IMR-90 (cell line): ENCODE measurements around the gene OXCT2. TPM values are rescaled to one million over a fixed set of nuclear protein-coding genes. Genes with fewer than 3 reads are reported as not detected.

Source experiments
- ATAC-seq: fragments of 200-7000 bp; cut with Tn5 transposase; 2 replicates; pipeline ENCODE4 v1.9.1; 2020; ENCODE audit warnings: low read depth, mild to moderate bottlenecking, moderate library complexity
- BruUV-seq: library from RNA; stranded (reverse); fragments of 400-500 nt; replicated peaks from 2 replicates; lab custom pipeline; 2021; lab: Mats Ljungman, UMichigan
- CTCF ChIA-PET: fragments of 300-600 bp; formaldehyde crosslinking; extraction: SDS; loops from one replicate; lab custom pipeline; 2021; ENCODE audit warnings: antibody characterized with exemption; lab: Yijun Ruan, JAX
- POLR2A ChIA-PET: fragments of 300-600 bp; sonication (Branson Sonifier 250); formaldehyde crosslinking; loops from one replicate; lab custom pipeline; 2022; ENCODE audit warnings: antibody characterized with exemption; ENCODE audit not compliant: unreplicated experiment; lab: Charles Lee
- DNase-seq: peaks from one replicate; pipeline ENCODE4 v3.0.0; 2013
- H2AFZ ChIP-seq: replicated peaks from 2 replicates; pipeline ENCODE3; 2013; ENCODE audit warnings: low read length, mild to moderate bottlenecking; ENCODE audit not compliant: poor library complexity
- H2AK5ac ChIP-seq: 2 replicates; pipeline ENCODE4 v1.6.1; 2013; ENCODE audit warnings: low read depth, low read length, inconsistent platforms
- H2AK9ac ChIP-seq: replicated peaks from 2 replicates; pipeline ENCODE3; 2013; ENCODE audit warnings: mild to moderate bottlenecking, low read depth, low read length, moderate library complexity; ENCODE audit not compliant: poor library complexity
- H2BK120ac ChIP-seq: 2 replicates; pipeline ENCODE4 v1.6.1; 2013; ENCODE audit warnings: low read depth, low read length, inconsistent platforms
- H2BK15ac ChIP-seq: 3 replicates; pipeline ENCODE4 v1.6.1; 2013; ENCODE audit warnings: low read depth, low read length, inconsistent platforms
- H2BK20ac ChIP-seq: 2 replicates; pipeline ENCODE4 v1.6.1; 2013; ENCODE audit warnings: low read depth, mild to moderate bottlenecking, inconsistent platforms, low read length, moderate library complexity
- H2BK5ac ChIP-seq: 2 replicates; pipeline ENCODE4 v1.6.1; 2013; ENCODE audit warnings: mild to moderate bottlenecking, low read depth, low read length, inconsistent platforms; ENCODE audit not compliant: poor library complexity, severe bottlenecking
- H3K14ac ChIP-seq: replicated peaks from 2 replicates; pipeline ENCODE4 v1.6.1; 2013; ENCODE audit warnings: low read depth, low read length, inconsistent platforms
- H3K18ac ChIP-seq: 2 replicates; pipeline ENCODE4 v1.6.1; 2013; ENCODE audit warnings: low read depth, low read length, control low read depth
- H3K23ac ChIP-seq: 2 replicates; pipeline ENCODE4 v1.6.1; 2013; ENCODE audit warnings: low read depth, low read length, inconsistent platforms
- H3K27ac ChIP-seq: 2 replicates; pipeline ENCODE4 v1.5.1; 2013; ENCODE audit warnings: mild to moderate bottlenecking, control low read depth, low read length; ENCODE audit not compliant: insufficient read depth
- H3K27me3 ChIP-seq: 2 replicates; pipeline ENCODE4 v1.6.1; 2013; ENCODE audit warnings: low read length; ENCODE audit not compliant: control insufficient read depth, insufficient read depth
- H3K36me3 ChIP-seq: 2 replicates; pipeline ENCODE4 v1.6.1; 2013; ENCODE audit warnings: low read length, mixed read lengths; ENCODE audit not compliant: control insufficient read depth, insufficient read depth
- H3K4ac ChIP-seq: 2 replicates; pipeline ENCODE4 v1.6.1; 2013; ENCODE audit warnings: low read depth, low read length, inconsistent platforms
- H3K4me1 ChIP-seq: 2 replicates; pipeline ENCODE4 v1.6.1; 2013; ENCODE audit warnings: low read length, mixed read lengths; ENCODE audit not compliant: control insufficient read depth, insufficient read depth
- H3K4me2 ChIP-seq: 2 replicates; pipeline ENCODE4 v1.6.1; 2013; ENCODE audit warnings: low read depth, mild to moderate bottlenecking, control low read depth, low read length, moderate library complexity
- H3K4me3 ChIP-seq: 2 replicates; pipeline ENCODE4 v1.5.1; 2013; ENCODE audit warnings: low read depth, mild to moderate bottlenecking, control low read depth, low read length, moderate library complexity; ENCODE audit not compliant: insufficient read depth
- H3K56ac ChIP-seq: 2 replicates; pipeline ENCODE4 v1.6.1; 2013; ENCODE audit warnings: low read length, inconsistent platforms; ENCODE audit not compliant: insufficient read depth; ENCODE audit errors: extremely low read depth
- H3K79me1 ChIP-seq, 2 experiments: 2 replicates each; pipeline ENCODE4 v1.6.1; 2013; ENCODE audit warnings: low read length in 2 of 2, inconsistent platforms in 1 of 2, low read depth in 1 of 2
- H3K9ac ChIP-seq: 2 replicates; pipeline ENCODE4 v1.6.1; 2013; ENCODE audit warnings: low read depth, low read length, control low read depth
- H3K9me1 ChIP-seq: 2 replicates; pipeline ENCODE4 v1.6.1; 2013; ENCODE audit warnings: low read length, inconsistent platforms; ENCODE audit not compliant: insufficient read depth
- H3K9me3 ChIP-seq: 2 replicates; pipeline ENCODE4 v1.6.1; 2013; ENCODE audit warnings: low read length; ENCODE audit not compliant: control insufficient read depth, insufficient read depth
- H4K20me1 ChIP-seq: 2 replicates; pipeline ENCODE4 v1.6.1; 2013; ENCODE audit warnings: low read length, inconsistent platforms; ENCODE audit not compliant: insufficient read depth
- H4K5ac ChIP-seq: 2 replicates; pipeline ENCODE4 v1.6.1; 2013; ENCODE audit warnings: mild to moderate bottlenecking, low read depth, low read length, control low read depth
- H4K8ac ChIP-seq, 2 experiments: 2 replicates each; pipeline ENCODE4 v1.6.1; 2013; ENCODE audit warnings: low read depth in 2 of 2, low read length in 2 of 2, control low read depth in 1 of 2, inconsistent platforms in 1 of 2
- H4K91ac ChIP-seq: 2 replicates; pipeline ENCODE4 v1.6.1; 2013; ENCODE audit warnings: low read depth, low read length, inconsistent platforms; ENCODE audit not compliant: insufficient read depth
- CEBPB ChIP-seq: IDR thresholded peaks from 2 replicates; pipeline ENCODE4 v1.6.1; 2012; ENCODE audit warnings: low read depth, low read length, improper control_type of control experiment
- CHD1 ChIP-seq: IDR thresholded peaks from 2 replicates; pipeline ENCODE4 v1.6.1; 2012; ENCODE audit warnings: low read depth, low read length, improper control_type of control experiment
- FOS ChIP-seq: fragments of 150-350 bp; IDR thresholded peaks from 2 replicates; pipeline ENCODE4 v1.6.1; 2016; ENCODE audit warnings: low read depth, low read length
- NFE2L2 ChIP-seq: fragments of 150-350 bp; IDR thresholded peaks from 2 replicates; pipeline ENCODE4 v1.6.1; 2016; ENCODE audit warnings: low read depth, mild to moderate bottlenecking, low read length
- RAD21 ChIP-seq: IDR thresholded peaks from 2 replicates; pipeline ENCODE4 v1.6.1; 2012; ENCODE audit warnings: low read length, improper control_type of control experiment
- RCOR1 ChIP-seq: IDR thresholded peaks from 2 replicates; pipeline ENCODE4 v1.6.1; 2012; ENCODE audit warnings: mild to moderate bottlenecking, low read length, improper control_type of control experiment; ENCODE audit not compliant: insufficient replicate concordance
- RFX5 ChIP-seq: IDR thresholded peaks from 2 replicates; pipeline ENCODE4 v1.8.0; 2012; ENCODE audit warnings: low read depth, mild to moderate bottlenecking, low read length, moderate library complexity
- SMC3 ChIP-seq: fragments of 150-350 bp; IDR thresholded peaks from 2 replicates; pipeline ENCODE4 v1.6.1; 2016; ENCODE audit warnings: low read depth, mild to moderate bottlenecking, antibody characterized with exemption, low read length, moderate library complexity
- WGBS, 2 experiments: methylation state at CpG; one replicate each; pipeline versions ENCODE4 v1.1.5 to v1.1.7; 2013; ENCODE audit warnings: missing lambda C conversion rate in 2 of 2; ENCODE audit not compliant: insufficient read length in 1 of 2; ENCODE audit errors: extremely low coverage in 2 of 2; 5-methylcytosine and 5-hydroxymethylcytosine counted together
- dilution Hi-C: fragments of 300-500 bp; cut with HindIII; formaldehyde crosslinking; loops from one replicate; pipeline ENCODE4 v1.14.3; 2018; ENCODE audit warnings: low sequenced_read_pairs; ENCODE audit not compliant: unreplicated experiment
- in situ Hi-C: fragments of 300-500 bp; cut with MboI; formaldehyde crosslinking; loops from 3 replicates; pipeline ENCODE4 v1.14.3; 2019; ENCODE audit warnings: low sequenced_read_pairs, inconsistent platforms, mixed read lengths
- intact Hi-C: fragments of 100-400 bp; cut with micrococcal nuclease; formaldehyde crosslinking; loops from 2 replicates; pipeline ENCODE4 v1.10.0; 2022
- polyA plus RNA-seq, 3 experiments: library from polyadenylated mRNA; depleted of rRNA; stranded (reverse); fragments of >200 nt; gene quantifications; 2 replicates each; pipeline ENCODE4 v1.2.3, GENCODE V29; 2012; ENCODE audit warnings: low replicate concordance in 1 of 3
- total RNA-seq: library from RNA; depleted of rRNA; stranded (reverse); fragments of >200 nt; gene quantifications from 2 replicates; pipeline ENCODE4 v1.2.3, GENCODE V29; 2012
- TF ChIP-seq, protein P1 (sequence below): conservative IDR thresholded peaks from 2 replicates; pipeline ENCODE4 v1.5.1; 2012; ENCODE audit warnings: mild to moderate bottlenecking, low read depth, low read length, improper control_type of control experiment
- TF ChIP-seq, protein P2 (sequence below): fragments of 150-350 bp; IDR thresholded peaks from 2 replicates; pipeline ENCODE4 v1.6.1; 2017; ENCODE audit warnings: mild to moderate bottlenecking, antibody characterized with exemption, low read length, low read depth

OXCT2 gene
- total and polyA plus RNA-seq, 2 of the 4 experiments (the other 2 are of a cell fraction): 0.18 to 0.22 TPM

DNA sequence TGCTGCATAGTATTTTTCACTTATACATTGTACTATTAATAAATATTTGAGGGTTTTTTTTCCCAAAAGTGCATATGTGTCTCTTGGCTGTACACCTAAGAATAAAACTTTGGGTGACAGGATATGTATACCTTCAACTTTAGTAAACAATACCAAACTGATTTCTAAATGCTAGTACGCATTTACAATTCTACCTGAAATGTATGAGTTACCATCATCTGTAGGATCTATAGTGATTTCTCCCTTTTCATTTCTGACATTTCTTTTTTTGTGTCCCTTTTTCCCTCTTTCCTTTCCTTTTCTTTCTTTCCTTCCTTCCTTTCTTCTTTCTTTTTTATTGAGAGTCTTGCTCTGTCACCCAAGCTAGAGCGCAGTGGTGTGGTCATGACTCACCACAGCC lies 34.2 kb upstream of the OXCT2 start (continued):
- TF ChIP-seq, protein P1, sequence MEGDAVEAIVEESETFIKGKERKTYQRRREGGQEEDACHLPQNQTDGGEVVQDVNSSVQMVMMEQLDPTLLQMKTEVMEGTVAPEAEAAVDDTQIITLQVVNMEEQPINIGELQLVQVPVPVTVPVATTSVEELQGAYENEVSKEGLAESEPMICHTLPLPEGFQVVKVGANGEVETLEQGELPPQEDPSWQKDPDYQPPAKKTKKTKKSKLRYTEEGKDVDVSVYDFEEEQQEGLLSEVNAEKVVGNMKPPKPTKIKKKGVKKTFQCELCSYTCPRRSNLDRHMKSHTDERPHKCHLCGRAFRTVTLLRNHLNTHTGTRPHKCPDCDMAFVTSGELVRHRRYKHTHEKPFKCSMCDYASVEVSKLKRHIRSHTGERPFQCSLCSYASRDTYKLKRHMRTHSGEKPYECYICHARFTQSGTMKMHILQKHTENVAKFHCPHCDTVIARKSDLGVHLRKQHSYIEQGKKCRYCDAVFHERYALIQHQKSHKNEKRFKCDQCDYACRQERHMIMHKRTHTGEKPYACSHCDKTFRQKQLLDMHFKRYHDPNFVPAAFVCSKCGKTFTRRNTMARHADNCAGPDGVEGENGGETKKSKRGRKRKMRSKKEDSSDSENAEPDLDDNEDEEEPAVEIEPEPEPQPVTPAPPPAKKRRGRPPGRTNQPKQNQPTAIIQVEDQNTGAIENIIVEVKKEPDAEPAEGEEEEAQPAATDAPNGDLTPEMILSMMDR: no peak

- no peaks in the 10 kb centered on the region for H3K79me1 ChIP-seq
- H4K8ac ChIP-seq: no peak overlapping the region
- no peak overlapping the region for H3K27ac ChIP-seq
- H2BK15ac ChIP-seq: no peak overlapping the region
- H4K91ac ChIP-seq: no peak overlapping the region
- H3K56ac ChIP-seq: no peak overlapping the region
- peaks cover 6% of the 10 kb centered on the region for H3K9me3 ChIP-seq
- no peaks in the 10 kb centered on the region for H4K20me1 ChIP-seq
- H3K18ac ChIP-seq: no peak overlapping the region
- peaks cover 14% of the 10 kb centered on the region for H3K27me3 ChIP-seq
- ATAC-seq: no peak
- no peak overlapping the region for H2AK5ac ChIP-seq
- no TSS peak for BruUV-seq
- no peak overlapping the region for H2BK120ac ChIP-seq
- H3K4me3 ChIP-seq: no peak overlapping the region
- CTCF ChIA-PET: interaction anchor here (0.6 kb wide), 1 partner anchor 91 kb away, joined by 3 read pairs; no protein-coding TSS in a partner anchor
- no peak overlapping the region for H3K9ac ChIP-seq
- no peak overlapping the region for H3K4ac ChIP-seq
- no peak overlapping the region for H2BK20ac ChIP-seq
- POLR2A ChIA-PET: no interaction called here
- H4K5ac ChIP-seq: no peak overlapping the region
- no peak overlapping the region for H2AK9ac ChIP-seq
- H2AFZ ChIP-seq: no peak overlapping the region
- 0 out of 2 replicates have a peak, but pooled peaks cover 6% of the 10 kb centered on the region for H3K9me1 ChIP-seq
- dilution Hi-C loops (no loop called here), in situ Hi-C loops (no loop called here), intact Hi-C loops (loop anchor here (10.0 kb wide), 1 partner anchor 198 kb away; no protein-coding TSS in a partner anchor)
- 85% methylated on average over 4 of the region's 14 CpGs; no CpG with 5 or more reads in 1 of the 2 experiments for WGBS, 2 experiments
- no peak overlapping the region for H3K4me2 ChIP-seq
- no peak overlapping the region for H2BK5ac ChIP-seq
- no peak overlapping the region for H3K14ac ChIP-seq
- H3K36me3 ChIP-seq: no peaks in the 10 kb centered on the region
- 0 out of 2 replicates have a peak, but pooled peaks cover 2% of the 10 kb centered on the region for H3K4me1 ChIP-seq
- no peak for DNase-seq
- no peak overlapping the region for H3K23ac ChIP-seq
- no peak for TF ChIP-seq RFX5
- TF ChIP-seq RAD21: no peak
- TF ChIP-seq FOS: no peak
- TF ChIP-seq CEBPB: no peak
- TF ChIP-seq SMC3: no peak
- TF ChIP-seq, protein P2, sequence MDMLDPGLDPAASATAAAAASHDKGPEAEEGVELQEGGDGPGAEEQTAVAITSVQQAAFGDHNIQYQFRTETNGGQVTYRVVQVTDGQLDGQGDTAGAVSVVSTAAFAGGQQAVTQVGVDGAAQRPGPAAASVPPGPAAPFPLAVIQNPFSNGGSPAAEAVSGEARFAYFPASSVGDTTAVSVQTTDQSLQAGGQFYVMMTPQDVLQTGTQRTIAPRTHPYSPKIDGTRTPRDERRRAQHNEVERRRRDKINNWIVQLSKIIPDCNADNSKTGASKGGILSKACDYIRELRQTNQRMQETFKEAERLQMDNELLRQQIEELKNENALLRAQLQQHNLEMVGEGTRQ: no peak
- TF ChIP-seq, protein P1: no peak
- no peak for TF ChIP-seq RCOR1
- TF ChIP-seq CHD1: no peak
- no peak for TF ChIP-seq NFE2L2
Observed at GRCh38 chr1:39802496-39803260, 31.5 kb upstream of the OXCT2 start.
